Stimulated activated CD8-positive, alpha-beta memory T cell treated with anti-CD3 and anti-CD28 coated beads, Interleukin-15, amount 100 ng/mL, for 1 hour (primary cell): ENCODE data around the gene CADM1.

Experiments
- DNase-seq: peaks from one replicate; pipeline ENCODE4 v3.0.0-alpha.2; 2020; ENCODE audit warnings: low read depth

The CADM1 gene

GRCh38 chr11:115398333-115399080 is 105.7 kb downstream of the CADM1 start:
- no peak for DNase-seq

DNA sequence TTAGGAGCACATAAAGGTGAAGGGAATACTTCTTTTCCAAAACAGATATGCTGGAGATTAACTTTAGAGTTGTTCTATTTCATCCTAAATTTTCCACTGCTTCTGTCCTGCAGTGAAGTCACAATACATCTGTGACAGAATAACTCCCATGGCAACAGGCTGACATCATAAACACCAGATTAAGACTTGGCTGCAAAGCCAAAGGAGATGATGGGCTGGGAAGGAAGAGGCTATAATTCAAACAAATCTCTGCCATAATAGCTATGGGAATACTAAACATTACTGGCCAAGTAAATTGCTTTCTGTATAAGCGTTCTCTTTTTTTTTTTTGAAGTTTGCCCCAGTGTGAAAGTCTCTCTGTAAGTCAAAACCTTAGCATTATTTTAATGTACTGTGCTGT is 107.7 kb downstream of the CADM1 start:
- DNase-seq: no peak

- DNase-seq: no peak
Observed at GRCh38 chr11:115393950-115394349, 110.3 kb downstream of the CADM1 start.

DNA sequence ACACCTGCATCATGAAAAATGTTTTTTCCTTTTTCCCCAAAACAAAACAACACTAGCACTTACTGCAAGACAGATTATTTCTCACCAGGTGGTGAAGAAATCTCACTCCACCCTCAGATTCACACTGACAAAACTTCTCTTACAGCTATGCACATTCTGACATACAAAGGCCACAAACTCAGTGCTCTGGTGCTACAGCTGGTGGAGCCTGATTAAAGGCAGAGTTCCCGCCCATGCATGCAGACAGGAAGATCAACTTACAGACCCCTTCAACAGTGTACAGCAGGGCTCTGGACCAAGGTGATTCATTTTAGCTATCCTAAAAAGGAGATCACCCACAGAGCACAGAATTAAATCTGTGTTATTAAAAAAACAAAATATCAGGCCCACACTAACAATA is 112.6 kb downstream of the CADM1 start:
- no peak for DNase-seq

DNA sequence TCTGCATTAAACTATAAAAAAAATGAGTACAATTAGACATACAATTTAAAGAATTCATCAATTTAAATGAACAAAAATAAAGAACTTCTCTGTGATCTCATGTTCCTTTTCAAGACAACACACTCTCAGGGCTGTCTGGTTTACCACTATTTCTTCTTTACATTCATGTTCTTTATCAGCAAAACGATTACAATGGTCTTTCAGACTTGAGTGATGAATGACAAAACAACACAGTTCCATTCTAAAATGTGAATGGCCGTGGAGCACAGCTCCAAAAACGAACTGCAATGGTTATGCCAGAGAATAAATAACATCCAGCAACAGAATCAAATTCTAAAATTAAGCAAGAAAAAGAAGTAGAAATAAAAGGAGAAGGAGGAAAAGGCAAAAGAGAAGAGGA is 113.1 kb downstream of the CADM1 start:
- DNase-seq: no peak

GRCh38 chr11:115390441-115390840 is 113.8 kb downstream of the CADM1 start:
- no peak for DNase-seq

DNA sequence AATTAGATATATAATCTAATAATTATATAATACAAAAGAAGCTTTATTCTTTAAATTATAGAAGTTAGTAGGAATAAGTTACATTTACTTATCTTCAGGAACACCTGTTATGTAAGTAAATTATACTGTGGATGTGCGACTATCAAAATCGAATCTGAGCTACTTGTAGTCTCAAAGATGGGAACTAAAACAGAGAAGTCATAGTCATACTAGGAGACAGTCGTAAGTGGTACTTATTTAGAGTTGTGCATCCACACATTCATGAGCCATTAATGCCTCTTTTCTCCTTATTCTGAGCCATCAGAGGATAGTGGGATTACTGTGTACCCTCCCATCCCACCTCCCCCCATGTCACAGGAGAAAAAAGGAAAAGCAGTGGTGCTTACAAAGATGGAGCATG is 114.4 kb downstream of the CADM1 start:
- DNase-seq: no peak

GRCh38 chr11:115385226-115385625 is 119.0 kb downstream of the CADM1 start:
- DNase-seq: no peak

DNA sequence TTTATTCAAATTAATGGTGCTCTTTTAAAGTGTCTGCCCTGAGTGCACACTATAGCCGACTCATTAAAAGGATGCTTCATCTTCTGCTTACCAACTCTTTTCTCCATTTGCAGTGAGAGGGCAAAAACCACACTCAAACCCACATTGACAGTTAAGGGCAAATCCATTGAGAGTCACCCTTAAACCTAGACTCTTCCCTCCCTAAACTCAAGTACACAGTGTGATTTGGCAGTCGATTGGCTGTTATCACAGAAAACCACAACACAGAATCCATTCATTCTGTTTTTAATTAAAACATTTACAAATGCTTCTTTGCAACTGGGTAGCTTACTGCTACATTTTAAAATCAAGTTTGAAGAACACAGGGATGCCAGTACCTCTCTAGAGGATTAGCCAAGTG is 120.0 kb downstream of the CADM1 start:
- DNase-seq: no peak

- DNase-seq: no peak
Observed at GRCh38 chr11:115383431-115383830, 120.8 kb downstream of the CADM1 start.

GRCh38 chr11:115379528-115379927 is 124.7 kb downstream of the CADM1 start:
- no peak for DNase-seq

DNA sequence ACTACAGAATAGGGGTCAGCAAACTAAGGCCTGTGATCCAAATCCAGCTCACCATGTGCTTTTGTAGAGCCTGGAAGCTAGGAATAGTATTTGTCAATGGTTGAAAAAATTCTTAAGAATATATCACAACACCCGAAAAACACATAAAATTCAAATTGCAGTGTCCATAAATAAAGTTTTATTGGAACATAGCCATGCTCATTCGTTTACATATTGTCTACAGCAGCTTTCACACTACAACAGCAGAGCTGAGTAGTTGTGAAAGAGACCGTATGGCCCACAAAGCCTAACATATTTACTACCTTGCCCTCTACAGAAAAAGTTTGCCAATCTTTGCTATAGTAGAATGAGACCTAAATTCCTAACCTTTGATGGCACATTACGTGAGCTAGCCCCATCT is 125.7 kb downstream of the CADM1 start:
- DNase-seq: no peak

DNA sequence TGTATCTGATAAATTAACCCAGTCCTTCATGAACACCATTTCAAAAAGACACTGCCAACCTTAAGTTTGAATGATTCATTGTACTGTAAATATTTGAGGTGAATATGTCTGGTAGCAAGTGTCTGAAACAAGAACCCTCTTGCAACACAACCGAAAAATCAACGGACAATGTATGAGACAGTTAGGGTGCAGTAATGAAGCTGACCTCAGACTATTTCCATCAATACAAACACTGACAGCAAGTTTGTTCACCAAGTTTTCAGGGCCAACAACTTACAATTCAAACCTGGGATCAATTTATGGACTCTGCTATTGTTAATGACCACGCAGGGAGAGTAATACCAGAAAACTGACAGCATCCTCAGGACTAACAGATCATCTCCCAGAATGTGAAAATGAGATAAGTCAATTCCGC is 126.3 kb downstream of the CADM1 start:
- no peak for DNase-seq

GRCh38 chr11:115368616-115369015 is 135.6 kb downstream of the CADM1 start:
- no peak for DNase-seq

GRCh38 chr11:115366826-115367225 is 137.4 kb downstream of the CADM1 start:
- no peak for DNase-seq

GRCh38 chr11:115365907-115366306 is 138.3 kb downstream of the CADM1 start:
- DNase-seq: no peak

DNA sequence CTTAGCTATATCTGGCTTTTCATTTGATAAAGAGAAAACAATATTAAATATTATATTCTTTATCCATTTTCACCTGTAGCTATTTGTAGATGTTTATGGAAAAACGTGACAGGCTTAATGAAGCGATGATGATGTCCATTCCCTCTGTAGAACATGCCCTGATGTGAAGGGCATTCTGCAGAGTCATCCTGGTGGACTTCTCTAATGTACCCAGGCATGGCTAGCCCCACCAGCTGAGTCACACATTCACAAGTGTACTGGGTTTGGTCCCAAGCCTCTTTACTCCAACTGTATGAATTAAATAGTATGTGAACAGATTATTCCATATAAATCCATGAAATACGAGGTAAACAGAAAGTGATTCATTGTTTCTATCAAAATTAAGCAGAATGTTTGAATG is 139.3 kb downstream of the CADM1 start:
- no peak for DNase-seq

- no peak for DNase-seq
Observed at GRCh38 chr11:115363921-115364320, 140.3 kb downstream of the CADM1 start.

- DNase-seq: no peak
Observed at GRCh38 chr11:115363426-115363825, 140.8 kb downstream of the CADM1 start.

GRCh38 chr11:115362997-115363396 is 141.2 kb downstream of the CADM1 start:
- DNase-seq: no peak

DNA sequence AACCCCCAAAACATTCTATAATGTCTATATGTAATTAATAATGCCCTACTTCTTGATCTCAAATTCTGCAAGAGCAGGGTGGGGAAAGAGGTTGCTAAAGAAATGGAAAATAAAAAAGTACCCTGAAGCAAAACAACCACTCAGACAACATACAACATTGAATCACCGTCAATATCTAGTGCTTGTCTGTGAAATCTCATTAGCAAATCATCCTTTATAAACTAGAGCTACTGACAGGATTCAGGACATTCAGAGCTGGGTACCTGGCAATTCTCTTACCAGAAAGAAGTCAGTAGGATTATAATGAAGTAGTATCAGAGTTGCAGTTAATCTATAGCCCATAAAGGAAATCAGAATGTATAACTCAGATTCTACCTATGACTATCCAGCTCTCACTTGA is 143.2 kb downstream of the CADM1 start:
- DNase-seq: no peak

GRCh38 chr11:115360186-115360824 is 143.9 kb downstream of the CADM1 start:
- DNase-seq: no peak

DNA sequence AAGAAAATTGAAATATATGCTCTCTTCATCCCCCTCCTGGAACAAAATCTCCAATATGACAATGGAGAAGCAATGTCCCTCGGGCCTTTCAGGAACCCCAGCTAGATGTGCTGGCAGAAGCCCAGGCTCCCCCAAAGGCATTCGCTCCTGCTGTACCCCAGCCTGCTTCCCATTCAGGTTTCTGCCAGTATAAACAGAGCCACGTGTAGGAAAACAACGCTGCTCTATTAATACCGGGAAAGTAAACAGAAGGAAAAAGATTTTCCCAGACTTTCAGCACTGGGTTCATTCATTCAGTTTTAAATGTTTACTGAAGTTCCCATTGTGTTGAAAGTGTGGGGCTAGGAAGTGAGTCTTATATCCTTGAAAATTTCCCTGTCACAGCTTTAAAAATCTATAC is 147.1 kb downstream of the CADM1 start:
- no peak for DNase-seq
